NCI-H1105 (cell line): ENCODE data around the gene LDB2.

Source experiments
- DNase-seq: peaks from one replicate; lab custom pipeline; 2025; lab: John Stamatoyannopoulos, UW

Gene LDB2

GRCh38 chr4:16721613-16722291 is 176.7 kb downstream of the LDB2 start:
- DNase-seq, result no peak

GRCh38 chr4:16720761-16721160 is 177.7 kb downstream of the LDB2 start:
- no peak for DNase-seq

GRCh38 chr4:16717266-16717970 is 181.0 kb downstream of the LDB2 start:
- DNase-seq, result no peak

- DNase-seq, result no peak
Observed at GRCh38 chr4:16715482-16715881, 183.0 kb downstream of the LDB2 start.

- no peak for DNase-seq
Observed at GRCh38 chr4:16714191-16714590, 184.3 kb downstream of the LDB2 start.

- DNase-seq, result no peak
Observed at GRCh38 chr4:16713696-16714095, 184.7 kb downstream of the LDB2 start.

- DNase-seq, result no peak
Observed at GRCh38 chr4:16713271-16713670, 185.2 kb downstream of the LDB2 start.

- DNase-seq, result no peak
Observed at GRCh38 chr4:16710198-16710597, 188.2 kb downstream of the LDB2 start.

- DNase-seq, result no peak
Observed at GRCh38 chr4:16707874-16708273, 190.6 kb downstream of the LDB2 start.

- no peak for DNase-seq
Observed at GRCh38 chr4:16706251-16706650, 192.2 kb downstream of the LDB2 start.

- DNase-seq, result no peak
Observed at GRCh38 chr4:16705341-16705740, 193.1 kb downstream of the LDB2 start.

GRCh38 chr4:16704489-16704888 is 194.0 kb downstream of the LDB2 start:
- DNase-seq, result no peak

GRCh38 chr4:16695896-16696295 is 202.5 kb downstream of the LDB2 start:
- DNase-seq, result no peak

- DNase-seq, result no peak
Observed at GRCh38 chr4:16694884-16695276, 203.6 kb downstream of the LDB2 start.

- DNase-seq, result no peak
Observed at GRCh38 chr4:16694173-16694883, 204.1 kb downstream of the LDB2 start.

- DNase-seq, result no peak
Observed at GRCh38 chr4:16693641-16694040, 204.8 kb downstream of the LDB2 start.

- DNase-seq, result no peak
Observed at GRCh38 chr4:16692961-16693506, 205.4 kb downstream of the LDB2 start.

GRCh38 chr4:16692524-16692923 is 205.9 kb downstream of the LDB2 start:
- no peak for DNase-seq

GRCh38 chr4:16692046-16692445 is 206.4 kb downstream of the LDB2 start:
- DNase-seq, result no peak

- no peak for DNase-seq
Observed at GRCh38 chr4:16691450-16691849, 207.0 kb downstream of the LDB2 start.

- DNase-seq, result no peak
Observed at GRCh38 chr4:16687845-16688244, 210.6 kb downstream of the LDB2 start.

GRCh38 chr4:16687011-16687410 is 211.4 kb downstream of the LDB2 start:
- no peak for DNase-seq

GRCh38 chr4:16686195-16686594 is 212.2 kb downstream of the LDB2 start:
- no peak for DNase-seq
